K562 (cell line): ENCODE measurements around the gene TRERF1. TPM values are rescaled to one million over a fixed set of nuclear protein-coding genes. Genes with fewer than 3 reads are reported as not detected.

ENCODE experiments used
- CBX2 ChIP-seq: fragments of 200-600 bp; sonication (generic); IDR thresholded peaks from one replicate; pipeline ENCODE4 v1.6.1; 2012; ENCODE audit warnings: mild to moderate bottlenecking, low read length, inconsistent platforms; ENCODE audit not compliant: insufficient read depth, poor library complexity, severe bottlenecking
- CTBP1 ChIP-seq: fragments of 450-650 bp; IDR thresholded peaks from 2 replicates; pipeline ENCODE4 v1.6.1; 2016; ENCODE audit warnings: borderline replicate concordance
- DNMT1 ChIP-seq: fragments of 450-650 bp; IDR thresholded peaks from 2 replicates; pipeline ENCODE4 v1.6.1; 2016; ENCODE audit warnings: antibody characterized with exemption, mild to moderate bottlenecking
- EWSR1 ChIP-seq: fragments of 450-650 bp; IDR thresholded peaks from 2 replicates; pipeline ENCODE4 v1.6.1; 2018; ENCODE audit warnings: borderline replicate concordance, mild to moderate bottlenecking, low read depth, moderate library complexity; ENCODE audit not compliant: partially characterized antibody
- FOXA1 ChIP-seq: fragments of 450-650 bp; IDR thresholded peaks from 2 replicates; pipeline ENCODE4 v1.6.1; 2016; ENCODE audit warnings: mild to moderate bottlenecking, borderline replicate concordance
- GATAD2B ChIP-seq: fragments of 450-650 bp; IDR thresholded peaks from 2 replicates; pipeline ENCODE4 v1.6.1; 2017; ENCODE audit warnings: mild to moderate bottlenecking, borderline replicate concordance
- KDM2B ChIP-seq: fragments of 250-450 bp; sonication (Bioruptor Pico); IDR thresholded peaks from 2 replicates; pipeline ENCODE4 v1.8.0; 2021; ENCODE audit warnings: mild to moderate bottlenecking, moderate library complexity
- MCM2 ChIP-seq: fragments of 450-650 bp; IDR thresholded peaks from 2 replicates; pipeline ENCODE4 v1.6.1; 2017; ENCODE audit warnings: low read depth, mild to moderate bottlenecking
- MTA2 ChIP-seq: fragments of 450-650 bp; IDR thresholded peaks from 2 replicates; pipeline ENCODE4 v1.6.1; 2016; ENCODE audit warnings: low read depth
- NR2C1 ChIP-seq, 2 experiments: fragments of 450-650 bp; IDR thresholded peaks; 2 replicates each; pipeline ENCODE4 v1.6.1; 2017; ENCODE audit warnings: mild to moderate bottlenecking in 2 of 2, antibody characterized with exemption in 1 of 2, inconsistent platforms in 1 of 2, missing compliant biosample characterization in 1 of 2, missing genetic modification characterization in 1 of 2
- PHF20 ChIP-seq: fragments of 450-650 bp; IDR thresholded peaks from 2 replicates; pipeline ENCODE4 v1.6.1; 2018; ENCODE audit not compliant: partially characterized antibody
- RBBP5 ChIP-seq: fragments of 200-600 bp; sonication (generic); IDR thresholded peaks from 2 replicates; pipeline ENCODE4 v1.6.1; 2012; ENCODE audit warnings: borderline replicate concordance, mild to moderate bottlenecking, low read length, control low read depth, inconsistent platforms; ENCODE audit not compliant: insufficient read depth, poor library complexity, severe bottlenecking
- RNF2 ChIP-seq: sonication (generic); IDR thresholded peaks from 2 replicates; pipeline ENCODE4 v1.6.1; 2016
- SIN3B ChIP-seq: fragments of 450-650 bp; IDR thresholded peaks from 2 replicates; pipeline ENCODE4 v1.6.1; 2017; ENCODE audit warnings: low read depth, mild to moderate bottlenecking, moderate library complexity
- XRCC3 ChIP-seq: fragments of 450-650 bp; IDR thresholded peaks from 2 replicates; pipeline ENCODE4 v1.6.1; 2017; ENCODE audit warnings: mild to moderate bottlenecking, moderate library complexity
- ZFP36 ChIP-seq: fragments of 150-350 bp; IDR thresholded peaks from 2 replicates; pipeline ENCODE4 v1.6.1; 2018; ENCODE audit warnings: low read length, low read depth; ENCODE audit not compliant: partially characterized antibody
- ZNF133 ChIP-seq: fragments of 250-450 bp; sonication (Bioruptor Pico); IDR thresholded peaks from 2 replicates; pipeline ENCODE4 v1.4.0; 2020; ENCODE audit warnings: mild to moderate bottlenecking
- ZNF140 ChIP-seq: fragments of 250-450 bp; sonication (Bioruptor Pico); IDR thresholded peaks from 2 replicates; pipeline ENCODE4 v1.8.0; 2021; ENCODE audit warnings: moderate library complexity, mild to moderate bottlenecking, inconsistent platforms
- ZNF551 ChIP-seq: fragments of 250-450 bp; sonication (Bioruptor Pico); IDR thresholded peaks from 2 replicates; pipeline ENCODE4 v1.5.0; 2021; ENCODE audit warnings: mild to moderate bottlenecking, moderate library complexity
- ZNF589 ChIP-seq: fragments of 200-800 bp; sonication (Bioruptor generic); IDR thresholded peaks from 2 replicates; pipeline ENCODE4 v1.6.1; 2016; ENCODE audit warnings: low read depth, missing genetic modification characterization, missing compliant biosample characterization
- polyA plus RNA-seq, 8 experiments: library from polyadenylated mRNA; depleted of rRNA in 4 of 8; stranded (reverse) in 5 of 8; unstranded in 3 of 8; fragments of >200 nt; fragmentation: Nextera tagmentation in 2 of 8; fragmentation: Illumina TruSeq in 1 of 8; extraction: Ambion mirVana in 2 of 8; extraction: Trizol in 1 of 8; gene quantifications; 2 replicates each; pipeline versions ENCODE4 v1.2.1 to v1.2.3, GENCODE V29; 2011 to 2014; ENCODE audit warnings: inconsistent platforms in 1 of 8, missing spikeins in 1 of 8
- total RNA-seq, 7 experiments: library from RNA; depleted of rRNA in 6 of 7; stranded (reverse); fragments of >200 nt in 6 of 7; fragmentation: Illumina TruSeq in 2 of 7; extraction: Trizol in 2 of 7; gene quantifications; 2 replicates each; pipeline versions ENCODE4 v1.2.1 to v1.2.3, GENCODE V29; 2011 to 2021; ENCODE audit warnings: low replicate concordance in 1 of 7
- TF ChIP-seq, protein P1 (sequence below): sonication (generic); formaldehyde crosslinking; IDR thresholded peaks from 2 replicates; pipeline ENCODE4 v1.9.0; 2022; ENCODE audit warnings: mild to moderate bottlenecking, missing genetic modification reagents
- TF ChIP-seq, protein P2 (sequence below): fragments of 250-450 bp; sonication (Bioruptor Pico); IDR thresholded peaks from 2 replicates; pipeline ENCODE4 v1.8.0; 2022; ENCODE audit warnings: moderate library complexity, mild to moderate bottlenecking, inconsistent platforms
- TF ChIP-seq, protein P3 (sequence below): sonication (generic); formaldehyde crosslinking; IDR thresholded peaks from 2 replicates; pipeline ENCODE4 v1.8.1; 2022; ENCODE audit warnings: missing genetic modification reagents
- TF ChIP-seq, protein P4 (sequence below): sonication (generic); formaldehyde crosslinking; IDR thresholded peaks from 2 replicates; pipeline ENCODE4 v1.8.0; 2022; ENCODE audit warnings: mild to moderate bottlenecking, missing genetic modification reagents
- TF ChIP-seq, protein P5 (sequence below): sonication (generic); formaldehyde crosslinking; IDR thresholded peaks from 2 replicates; pipeline ENCODE4 v1.8.0; 2022; ENCODE audit warnings: missing genetic modification reagents, mild to moderate bottlenecking, borderline replicate concordance

The TRERF1 gene
- total and polyA plus RNA-seq, 9 of the 15 experiments (the other 6 are each of a cell fraction or from before 2014, with no cell fraction given) = 0.04 to 0.20 (median 0.07) TPM; not detected in 3

DNA sequence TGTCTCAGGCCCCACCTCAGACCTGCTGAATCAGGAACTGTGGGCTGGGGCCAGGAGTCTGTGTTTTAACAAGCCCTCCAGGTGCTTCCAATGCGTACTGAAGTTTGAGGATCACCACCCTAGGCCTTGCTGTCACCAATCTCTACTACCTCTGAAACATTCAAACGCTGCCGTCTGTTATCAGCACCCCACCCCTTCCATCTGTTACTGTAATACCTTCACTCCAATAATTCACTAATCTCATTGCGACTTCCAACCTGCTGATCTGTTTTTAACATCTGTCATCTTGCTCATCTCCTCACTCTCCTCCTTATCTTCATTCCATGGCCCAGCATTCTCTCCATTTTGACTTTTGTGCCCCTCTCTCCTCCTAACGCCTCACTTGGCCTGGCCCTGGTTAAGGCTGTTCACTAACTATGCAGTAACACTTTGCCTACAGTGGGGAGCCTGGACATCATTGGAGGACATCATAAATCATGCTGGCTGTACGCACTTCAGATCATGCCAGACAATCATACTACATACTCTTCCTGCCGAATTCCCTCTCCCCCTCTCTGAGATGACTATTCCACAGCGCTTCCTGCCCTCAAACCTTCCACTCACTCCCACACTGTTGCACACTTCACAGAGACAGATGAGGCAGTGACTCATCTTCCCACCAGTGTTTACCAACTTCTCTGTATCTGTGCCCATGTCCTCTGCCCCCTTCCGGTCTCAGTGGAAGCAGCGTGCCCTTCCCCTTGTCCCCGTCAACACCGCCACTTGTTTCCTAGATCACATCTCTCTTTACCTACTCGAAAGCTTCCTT, 254.0 kb downstream of the TRERF1 start (continued):
- peak; percentile 24 for TF ChIP-seq PHF20
- TF ChIP-seq MCM2 = no peak
- TF ChIP-seq, protein P1, sequence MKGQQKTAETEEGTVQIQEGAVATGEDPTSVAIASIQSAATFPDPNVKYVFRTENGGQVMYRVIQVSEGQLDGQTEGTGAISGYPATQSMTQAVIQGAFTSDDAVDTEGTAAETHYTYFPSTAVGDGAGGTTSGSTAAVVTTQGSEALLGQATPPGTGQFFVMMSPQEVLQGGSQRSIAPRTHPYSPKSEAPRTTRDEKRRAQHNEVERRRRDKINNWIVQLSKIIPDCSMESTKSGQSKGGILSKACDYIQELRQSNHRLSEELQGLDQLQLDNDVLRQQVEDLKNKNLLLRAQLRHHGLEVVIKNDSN (CRISPR knock-in tag) = no peak
- peak; percentile 71 for TF ChIP-seq GATAD2B
- TF ChIP-seq KDM2B (CRISPR knock-in tag) = no peak
- peak; percentile 71 for TF ChIP-seq RBBP5
- TF ChIP-seq CTBP1 = peak; percentile 99
- TF ChIP-seq ZNF140 (CRISPR knock-in tag) = no peak
- TF ChIP-seq ZNF589 (CRISPR knock-in tag) = peak; percentile 18; the same call in 1 of the 2 replicates
- TF ChIP-seq, protein P2, sequence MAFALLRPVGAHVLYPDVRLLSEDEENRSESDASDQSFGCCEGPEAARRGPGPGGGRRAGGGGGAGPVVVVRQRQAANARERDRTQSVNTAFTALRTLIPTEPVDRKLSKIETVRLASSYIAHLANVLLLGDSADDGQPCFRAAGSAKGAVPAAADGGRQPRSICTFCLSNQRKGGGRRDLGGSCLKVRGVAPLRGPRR (CRISPR knock-in tag) = no peak
- TF ChIP-seq MTA2 = peak; percentile 99
- TF ChIP-seq, protein P3, sequence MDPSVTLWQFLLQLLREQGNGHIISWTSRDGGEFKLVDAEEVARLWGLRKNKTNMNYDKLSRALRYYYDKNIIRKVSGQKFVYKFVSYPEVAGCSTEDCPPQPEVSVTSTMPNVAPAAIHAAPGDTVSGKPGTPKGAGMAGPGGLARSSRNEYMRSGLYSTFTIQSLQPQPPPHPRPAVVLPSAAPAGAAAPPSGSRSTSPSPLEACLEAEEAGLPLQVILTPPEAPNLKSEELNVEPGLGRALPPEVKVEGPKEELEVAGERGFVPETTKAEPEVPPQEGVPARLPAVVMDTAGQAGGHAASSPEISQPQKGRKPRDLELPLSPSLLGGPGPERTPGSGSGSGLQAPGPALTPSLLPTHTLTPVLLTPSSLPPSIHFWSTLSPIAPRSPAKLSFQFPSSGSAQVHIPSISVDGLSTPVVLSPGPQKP = no peak
- TF ChIP-seq ZNF133 = no peak
- no peak for TF ChIP-seq ZNF551 (CRISPR knock-in tag)
- TF ChIP-seq, protein P4, sequence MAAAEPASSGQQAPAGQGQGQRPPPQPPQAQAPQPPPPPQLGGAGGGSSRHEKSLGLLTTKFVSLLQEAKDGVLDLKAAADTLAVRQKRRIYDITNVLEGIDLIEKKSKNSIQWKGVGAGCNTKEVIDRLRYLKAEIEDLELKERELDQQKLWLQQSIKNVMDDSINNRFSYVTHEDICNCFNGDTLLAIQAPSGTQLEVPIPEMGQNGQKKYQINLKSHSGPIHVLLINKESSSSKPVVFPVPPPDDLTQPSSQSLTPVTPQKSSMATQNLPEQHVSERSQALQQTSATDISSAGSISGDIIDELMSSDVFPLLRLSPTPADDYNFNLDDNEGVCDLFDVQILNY = no peak
- no peak for TF ChIP-seq ZFP36
- TF ChIP-seq, protein P5, sequence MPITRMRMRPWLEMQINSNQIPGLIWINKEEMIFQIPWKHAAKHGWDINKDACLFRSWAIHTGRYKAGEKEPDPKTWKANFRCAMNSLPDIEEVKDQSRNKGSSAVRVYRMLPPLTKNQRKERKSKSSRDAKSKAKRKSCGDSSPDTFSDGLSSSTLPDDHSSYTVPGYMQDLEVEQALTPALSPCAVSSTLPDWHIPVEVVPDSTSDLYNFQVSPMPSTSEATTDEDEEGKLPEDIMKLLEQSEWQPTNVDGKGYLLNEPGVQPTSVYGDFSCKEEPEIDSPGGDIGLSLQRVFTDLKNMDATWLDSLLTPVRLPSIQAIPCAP (CRISPR knock-in tag) = no peak
- TF ChIP-seq SIN3B = no peak
- peak; percentile 69 for TF ChIP-seq RNF2
- TF ChIP-seq EWSR1 = no peak
- TF ChIP-seq CBX2 = no peak
- TF ChIP-seq DNMT1 = peak; percentile 95; the same call in 1 of the 2 replicates
- no peak for TF ChIP-seq XRCC3
- no peak for TF ChIP-seq FOXA1
- peak; percentile 58 for TF ChIP-seq NR2C1 (IDR thresholded peaks at IDR 0.05)
- TF ChIP-seq NR2C1 (tag; IDR thresholded peaks at IDR 0.05) = no peak
